Right renal cortex interstitium (tissue), 3 donors: Measurements from ENCODE around the gene GFOD2. TPM values are rescaled to one million over a fixed set of nuclear protein-coding genes. Genes with fewer than 3 reads are reported as not detected.
A peak's percentile ranks its signal among the peaks of the same experiment; 100 is the strongest.

ENCODE experiments used
- DNase-seq, 3 donors: peaks; one replicate each; pipeline ENCODE4 v3.0.0-alpha.2; 2013; ENCODE audit warnings: low read depth in 3 of 3, low spot score in 2 of 3
- polyA plus RNA-seq, 3 donors: library from polyadenylated mRNA; unstranded; fragments of 120-200 nt; gene quantifications; one replicate each; pipeline ENCODE4 v1.2.1, GENCODE V29; 2013; ENCODE audit not compliant: insufficient read length in 3 of 3

GFOD2 gene
- polyA plus RNA-seq, 3 donors = 19.5 to 22.0 (median 19.5) TPM

- DNase-seq = peak; percentile 82 to 89 (median 89)
Measured at GRCh38 chr16:67660564-67661028, 58.5 kb downstream of the GFOD2 start, which contains the start of gene PARD6A. PARD6A (plus strand) TSS chr16:67660960; CDS start chr16:67661039, 79 bp downstream.

GRCh38 chr16:67659675-67660563 is 59.2 kb downstream of the GFOD2 start, which contains the start of gene ACD:
ACD (minus strand) TSS chr16:67660260; CDS start chr16:67660220, 40 bp downstream.
- DNase-seq = peak; percentile 83 to 87 (median 87)

- no peak for DNase-seq
Measured at GRCh38 chr16:67658849-67659674, 60.1 kb downstream of the GFOD2 start.

GRCh38 chr16:67657751-67658518 is 61.2 kb downstream of the GFOD2 start:
- no peak for DNase-seq

GRCh38 chr16:67657017-67657608 is 62.0 kb downstream of the GFOD2 start:
- DNase-seq = no peak

- no peak for DNase-seq
Measured at GRCh38 chr16:67656344-67657016, 62.6 kb downstream of the GFOD2 start.

GRCh38 chr16:67655363-67655762 is 63.8 kb downstream of the GFOD2 start:
- DNase-seq = no peak

- no peak for DNase-seq
Measured at GRCh38 chr16:67654403-67654911, 64.7 kb downstream of the GFOD2 start.

GRCh38 chr16:67653789-67654402 is 65.2 kb downstream of the GFOD2 start:
- DNase-seq = no peak

GRCh38 chr16:67653128-67653788 is 65.9 kb downstream of the GFOD2 start:
- no peak for DNase-seq

GRCh38 chr16:67652578-67653127 is 66.5 kb downstream of the GFOD2 start:
- DNase-seq = no peak

GRCh38 chr16:67651847-67652246 is 67.3 kb downstream of the GFOD2 start:
- DNase-seq = no peak

GRCh38 chr16:67651039-67651438 is 68.1 kb downstream of the GFOD2 start:
- DNase-seq = no peak

GRCh38 chr16:67650023-67650422 is 69.1 kb downstream of the GFOD2 start:
- no peak for DNase-seq

GRCh38 chr16:67649494-67649931 is 69.6 kb downstream of the GFOD2 start:
- DNase-seq = no peak

- DNase-seq = no peak
Measured at GRCh38 chr16:67648764-67649407, 70.2 kb downstream of the GFOD2 start.

- DNase-seq = no peak
Measured at GRCh38 chr16:67648088-67648763, 70.9 kb downstream of the GFOD2 start.
